Thyroid gland (tissue), 4 donors: ENCODE measurements around the gene UNKL. TPM values are rescaled to one million over a fixed set of nuclear protein-coding genes. Genes with fewer than 3 reads are reported as not detected.
A peak's percentile ranks its signal among the peaks of the same experiment; 100 is the strongest.
"Not testable (repeated sequence)": the region's sequence is repeated elsewhere in the genome, so short reads cannot be mapped to it uniquely, and the experiment has no call there.

Experiments used
- DNase-seq, 2 donors: peaks; one replicate each; pipeline ENCODE4 v3.0.0-alpha.2; 2019
- H3K27ac ChIP-seq, 3 donors: fragments of 200-600 bp; sonication (generic); 1 replicate in 2 of 3; 2 replicates in 1 of 3; pipeline ENCODE4 v1.5.1; 2016 to 2019; ENCODE audit warnings: mild to moderate bottlenecking in 1 of 3, moderate library complexity in 1 of 3
- H3K27me3 ChIP-seq: fragments of 200-600 bp; sonication (generic); one replicate; pipeline ENCODE4 v1.5.1; 2019
- H3K36me3 ChIP-seq, 2 donors: fragments of 200-600 bp; sonication (generic); one replicate each; pipeline ENCODE4 v1.5.1; 2016 to 2019
- H3K4me1 ChIP-seq, 2 donors: fragments of 200-600 bp; sonication (generic); one replicate each; pipeline ENCODE4 v1.5.1; 2017 to 2019
- H3K4me3 ChIP-seq, 3 donors: fragments of 200-600 bp; sonication (generic); replicated peaks in 1 of 3; 1 replicate in 2 of 3; 2 replicates in 1 of 3; pipeline ENCODE4 v1.5.1; 2016; ENCODE audit warnings: mild to moderate bottlenecking in 1 of 3
- H3K9me3 ChIP-seq: fragments of 200-600 bp; sonication (generic); one replicate; pipeline ENCODE4 v1.5.1; 2017
- CTCF ChIP-seq, 6 experiments: fragments of 200-600 bp in 3 of 6; fragments of 450-650 bp in 3 of 6; sonication (generic) in 3 of 6; IDR thresholded peaks; one replicate each; pipeline ENCODE4 v1.5.1; 2016 to 2019; ENCODE audit warnings: antibody characterized with exemption in 6 of 6, mild to moderate bottlenecking in 2 of 6, inconsistent platforms in 1 of 6, moderate library complexity in 1 of 6
- POLR2A ChIP-seq, 2 donors: fragments of 450-650 bp; IDR thresholded peaks; one replicate each; pipeline ENCODE4 v1.6.1; 2017; ENCODE audit warnings: antibody characterized with exemption in 2 of 2, mild to moderate bottlenecking in 2 of 2, moderate library complexity in 1 of 2
- whole genome bisulfite sequencing, 2 donors: methylation state at CpG; one replicate each; pipeline ENCODE4 v1.1.5; 2017; 5-methylcytosine and 5-hydroxymethylcytosine counted together
- intact Hi-C: fragments of 100-400 bp; cut with DNase I; formaldehyde crosslinking; loops from one replicate; pipeline ENCODE4 v1.15.1; 2023
- total RNA-seq, 4 donors: library from RNA; depleted of rRNA; stranded (reverse); fragments of >200 nt; gene quantifications; one replicate each; pipeline ENCODE4 v1.2.3, GENCODE V29; 2016

UNKL gene
- total RNA-seq, 4 donors from 2014 or later = 26.2 to 46.9 (median 31.3) TPM

DNA sequence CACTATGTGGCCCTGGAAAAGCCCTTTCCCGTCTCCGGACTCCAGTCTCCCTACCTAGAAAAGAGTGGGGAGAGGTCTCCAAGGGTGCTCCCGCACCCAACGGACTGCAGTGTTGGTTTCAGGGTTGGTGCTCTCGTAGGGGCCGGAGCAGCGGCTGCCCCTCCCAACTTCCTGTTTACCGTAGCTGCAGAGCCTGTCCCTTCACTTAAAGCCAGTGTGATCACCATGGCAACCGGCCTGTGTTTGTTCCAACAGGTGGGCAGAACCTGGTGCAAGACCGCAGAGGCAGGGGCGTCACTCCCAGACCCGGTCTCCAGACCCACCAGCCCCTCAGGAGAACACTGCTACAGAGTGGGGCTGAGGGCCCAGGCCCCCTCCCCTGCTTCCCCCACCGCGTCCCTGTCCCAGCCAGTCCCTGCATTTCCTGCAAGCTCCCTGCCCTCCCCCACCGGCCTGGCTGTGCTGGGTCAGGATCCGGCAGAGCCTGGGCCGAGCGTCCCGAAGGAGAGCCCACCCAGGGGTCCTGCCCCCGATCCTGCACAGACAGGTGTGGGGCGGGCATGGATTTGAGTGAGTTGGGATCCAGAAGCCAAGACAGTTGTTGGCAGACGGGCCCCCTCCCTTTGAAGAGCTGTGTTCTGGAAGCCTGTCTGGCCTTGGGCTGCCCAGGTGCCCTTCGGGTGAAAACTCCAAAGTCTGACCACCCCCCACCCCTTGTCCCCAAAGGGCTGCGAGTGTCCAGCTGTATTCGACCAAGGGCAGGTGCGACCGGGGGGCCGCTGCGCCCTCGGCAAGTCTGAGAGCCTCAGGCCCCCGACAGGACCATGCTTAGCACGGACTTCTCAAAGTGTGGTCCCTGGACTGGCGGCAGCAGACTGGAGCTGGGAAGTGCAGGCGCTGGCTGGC is 82.5 kb downstream of the UNKL start:
- H3K4me3 ChIP-seq = peak overlapping the region in 1 of 3 donors; percentile 7

GRCh38 chr16:1330931-1331711 is 83.4 kb downstream of the UNKL start:
- H3K4me1 ChIP-seq = peaks cover 14 to 35% of the 10 kb centered on the region in 2 donors
- no peak overlapping the region for H3K27ac ChIP-seq
- no peaks in the 10 kb centered on the region for H3K9me3 ChIP-seq
- H3K36me3 ChIP-seq = no peaks in the 10 kb centered on the region
- H3K4me3 ChIP-seq = no peak overlapping the region
- TF ChIP-seq CTCF (IDR thresholded peaks at IDR 0.05) (no peak), POLR2A (IDR thresholded peaks at IDR 0.05) (no peak)
- peaks cover 9% of the 10 kb centered on the region for H3K27me3 ChIP-seq
- intact Hi-C loops = no loop called here
- 0 to 48% methylated on average over 2 to 17 of the region's 22 CpGs for WGBS, 2 donors
- DNase-seq = no peak

More for the DNA sequence above, 82.5 kb downstream of the UNKL start:
- H3K27me3 ChIP-seq = peaks cover 9% of the 10 kb centered on the region
- TF ChIP-seq POLR2A (IDR thresholded peaks at IDR 0.05) (no peak), CTCF (IDR thresholded peaks at IDR 0.05) (no peak)
- 6 to 9% methylated on average over 20 to 28 of the region's 34 CpGs for WGBS, 2 donors
- peaks cover 14 to 35% of the 10 kb centered on the region in 2 donors for H3K4me1 ChIP-seq
- peak; percentile 59 to 68 for DNase-seq
- H3K9me3 ChIP-seq = no peaks in the 10 kb centered on the region
- intact Hi-C loops = no loop called here
- no peaks in the 10 kb centered on the region for H3K36me3 ChIP-seq
- H3K27ac ChIP-seq = no peak overlapping the region

DNA sequence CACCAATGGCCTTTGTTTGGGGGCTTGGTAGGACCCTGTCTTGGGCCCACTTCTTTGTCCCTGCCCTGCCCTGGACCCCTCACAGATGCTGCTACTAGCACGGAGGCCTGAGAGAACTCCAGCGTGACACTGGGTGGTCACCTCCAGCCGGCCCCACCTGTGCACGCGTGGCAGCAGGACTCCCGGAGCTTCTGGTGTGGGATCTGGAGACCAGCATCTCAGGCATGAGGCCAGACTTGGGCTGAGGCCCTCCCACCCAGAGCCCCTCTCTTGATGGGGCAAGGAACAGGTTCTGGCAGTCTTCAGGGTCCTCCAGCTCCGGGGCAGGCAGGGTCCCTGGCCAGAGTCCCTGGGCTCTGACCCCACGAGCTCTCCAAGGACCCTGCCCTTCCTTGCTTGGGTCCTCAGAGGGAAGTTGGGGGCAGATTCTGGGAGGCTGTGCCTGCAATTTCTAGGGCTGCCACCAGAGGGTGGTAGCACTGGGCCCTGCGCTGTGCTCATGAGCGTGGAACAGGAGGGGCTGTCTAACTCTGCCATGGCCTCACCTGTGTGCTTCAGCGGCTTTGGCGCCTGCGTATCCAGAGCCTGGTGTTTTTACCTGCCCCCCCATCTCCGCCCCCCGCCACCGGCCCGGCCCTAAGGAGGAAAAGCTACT is 84.1 kb downstream of the UNKL start:
- intact Hi-C loops = no loop called here
- peaks cover 2 to 4% of the 10 kb centered on the region in 2 donors for H3K36me3 ChIP-seq
- peaks cover 14 to 35% of the 10 kb centered on the region in 2 donors for H3K4me1 ChIP-seq
- H3K27me3 ChIP-seq = peaks cover 9% of the 10 kb centered on the region
- WGBS, 2 donors = 55 to 94% methylated on average over 6 to 8 of the region's 17 CpGs
- H3K27ac ChIP-seq = no peak overlapping the region
- DNase-seq = no peak
- H3K4me3 ChIP-seq = no peak overlapping the region
- TF ChIP-seq CTCF (IDR thresholded peaks at IDR 0.05) = peak in 1 of 6 experiments; percentile 18
- TF ChIP-seq POLR2A (IDR thresholded peaks at IDR 0.05) = no peak
- H3K9me3 ChIP-seq = no peaks in the 10 kb centered on the region

- H3K36me3 ChIP-seq = peaks cover 14 to 18% of the 10 kb centered on the region in 2 donors
- H3K4me3 ChIP-seq, DNase-seq, H3K27ac ChIP-seq, intact Hi-C loops, H3K9me3 ChIP-seq, H3K27me3 ChIP-seq: not testable (repeated sequence)
- 92 to 95% methylated on average over 10 of the region's 10 CpGs for WGBS, 2 donors
- peaks cover 11 to 30% of the 10 kb centered on the region in 2 donors for H3K4me1 ChIP-seq
Measured at GRCh38 chr16:1328961-1329360, 85.5 kb downstream of the UNKL start.

DNA sequence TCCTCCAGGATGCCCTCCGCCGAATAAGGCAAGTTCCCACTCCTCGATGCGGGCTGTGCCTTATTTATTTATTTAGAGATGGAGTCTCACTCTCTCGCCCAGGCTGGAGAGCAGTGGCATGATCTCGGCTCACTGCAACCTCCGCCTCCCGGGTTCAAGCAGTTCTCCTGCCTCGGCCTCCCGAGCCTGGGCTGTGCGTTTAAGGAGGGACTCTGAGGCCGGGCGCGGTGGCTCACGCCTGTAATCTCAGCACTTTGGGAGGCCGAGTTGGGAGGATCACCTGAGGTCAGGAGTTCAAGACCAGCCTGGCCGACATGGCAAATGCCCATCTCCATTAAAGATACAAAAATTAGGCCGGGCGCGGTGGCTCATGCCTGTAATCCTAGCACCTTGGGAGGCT is 86.4 kb downstream of the UNKL start:
- H3K27ac ChIP-seq, H3K9me3 ChIP-seq, intact Hi-C loops, DNase-seq, H3K4me3 ChIP-seq, H3K27me3 ChIP-seq: not testable (repeated sequence)
- peaks cover 11 to 22% of the 10 kb centered on the region in 2 donors for H3K4me1 ChIP-seq
- H3K36me3 ChIP-seq = peaks cover 22 to 27% of the 10 kb centered on the region in 2 donors
- 87 to 94% methylated on average over 14 to 16 of the region's 20 CpGs for whole genome bisulfite sequencing, 2 donors
